GM12891 (cell line): ENCODE data around the gene PRRX2.

Experiments
- DNase-seq: peaks from one replicate; pipeline ENCODE4 v3.0.0; 2011; ENCODE audit warnings: low spot score; ENCODE audit not compliant: insufficient read length
- FAIRE-seq: peaks from 2 replicates; lab custom pipeline; 2011; peaks lifted over from hg19 to GRCh38; lab: Jason Lieb, UNC
- PAX5 ChIP-seq: IDR thresholded peaks from 2 replicates; pipeline ENCODE4 v1.6.1; 2011; ENCODE audit warnings: low read length, moderate library complexity, mild to moderate bottlenecking; ENCODE audit not compliant: insufficient read depth, severe bottlenecking
- POLR2A ChIP-seq: IDR thresholded peaks from 2 replicates; pipeline ENCODE4 v1.6.1; 2011; ENCODE audit warnings: low read depth, low read length, control low read depth
- POLR2AphosphoS5 ChIP-seq: IDR thresholded peaks from 2 replicates; pipeline ENCODE4 v1.6.1; 2011; ENCODE audit warnings: low read depth, low read length, control low read depth
- POU2F2 ChIP-seq: IDR thresholded peaks from 2 replicates; pipeline ENCODE4 v1.6.1; 2011; ENCODE audit warnings: low read depth, mild to moderate bottlenecking, control low read depth, low read length, moderate library complexity
- SPI1 ChIP-seq: IDR thresholded peaks from 2 replicates; pipeline ENCODE4 v1.6.1; 2011; ENCODE audit warnings: low read depth, low read length, control low read depth
- TAF1 ChIP-seq: IDR thresholded peaks from 2 replicates; pipeline ENCODE4 v1.6.1; 2011; ENCODE audit warnings: low read depth, low read length, control low read depth

The PRRX2 gene

GRCh38 chr9:129637102-129637501, 28.3 kb upstream of the PRRX2 start:
- TF ChIP-seq PAX5 (no peak), POU2F2 (no peak), POLR2AphosphoS5 (no peak; the same call in none of the 2 replicates), POLR2A (no peak), SPI1 (no peak), TAF1 (no peak)
- FAIRE-seq: no peak

DNA sequence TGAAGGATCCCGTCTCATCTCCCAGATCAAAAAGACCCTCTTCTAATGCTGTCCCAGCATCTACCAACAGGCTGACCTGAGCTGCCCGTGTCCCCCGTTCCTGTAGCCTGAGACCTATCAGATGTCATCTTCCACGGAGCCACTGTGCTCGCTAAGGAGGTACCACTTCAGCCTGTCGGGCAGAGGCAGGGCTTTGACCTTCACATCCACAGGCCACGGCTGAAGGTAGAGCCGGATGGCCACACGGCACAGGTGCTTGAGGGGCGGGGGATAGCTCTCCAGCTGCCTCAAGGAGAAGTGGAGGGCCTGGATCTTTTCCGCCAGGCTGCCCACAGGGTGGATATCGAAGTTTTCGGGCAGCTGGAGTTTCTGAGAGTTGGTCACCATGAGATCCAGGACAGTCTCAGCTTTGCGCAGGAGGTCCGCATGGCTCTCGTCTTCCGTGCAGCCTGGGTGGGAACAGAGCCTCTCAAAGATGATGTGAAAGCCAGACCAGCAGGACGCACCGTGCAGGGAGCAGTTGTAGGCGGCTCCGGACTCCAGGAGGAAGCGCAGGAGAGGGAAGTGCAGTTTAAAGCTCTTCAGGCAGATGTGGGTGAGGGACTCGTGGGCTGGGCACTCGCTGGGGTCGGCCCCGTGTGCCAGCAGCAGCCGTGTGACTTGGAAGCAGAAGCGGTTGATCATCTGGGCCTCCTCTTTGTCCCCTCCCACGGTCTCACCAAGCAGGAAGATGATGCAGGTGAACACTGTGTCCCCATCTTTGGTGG, 27.6 kb upstream of the PRRX2 start:
- DNase-seq: no peak
- FAIRE-seq: no peak
- TF ChIP-seq TAF1: no peak
- peak; percentile 8; the same call in 1 of the 2 replicates for TF ChIP-seq POLR2AphosphoS5
- TF ChIP-seq PAX5: no peak
- TF ChIP-seq POLR2A: no peak; the same call in 1 of the 2 replicates
- no peak for TF ChIP-seq SPI1
- TF ChIP-seq POU2F2: no peak

More at GRCh38 chr9:129637102-129637501, 28.3 kb upstream of the PRRX2 start:
- DNase-seq: no peak

- no peak for TF ChIP-seq PAX5
- no peak for TF ChIP-seq TAF1
- TF ChIP-seq SPI1: no peak
- TF ChIP-seq POLR2AphosphoS5: no peak
- no peak for FAIRE-seq
Observed at GRCh38 chr9:129639034-129639630, 26.3 kb upstream of the PRRX2 start.

GRCh38 chr9:129639756-129640085, 25.7 kb upstream of the PRRX2 start:
- no peak for TF ChIP-seq POLR2A
- DNase-seq (no peak), FAIRE-seq (no peak)

More at GRCh38 chr9:129639034-129639630, 26.3 kb upstream of the PRRX2 start:
- no peak for DNase-seq

GRCh38 chr9:129640086-129640870, 25.2 kb upstream of the PRRX2 start:
- no peak for FAIRE-seq
- DNase-seq: no peak
- TF ChIP-seq TAF1 (no peak), POLR2AphosphoS5 (no peak), PAX5 (no peak), POU2F2 (no peak), POLR2A (no peak), SPI1 (no peak)

- peak; percentile 70 for FAIRE-seq
- peak; percentile 58 for DNase-seq
- TF ChIP-seq POLR2A: no peak
- no peak for TF ChIP-seq POLR2AphosphoS5
- no peak for TF ChIP-seq PAX5
- TF ChIP-seq POU2F2: no peak
Observed at GRCh38 chr9:129640871-129641749, 24.3 kb upstream of the PRRX2 start.

DNA sequence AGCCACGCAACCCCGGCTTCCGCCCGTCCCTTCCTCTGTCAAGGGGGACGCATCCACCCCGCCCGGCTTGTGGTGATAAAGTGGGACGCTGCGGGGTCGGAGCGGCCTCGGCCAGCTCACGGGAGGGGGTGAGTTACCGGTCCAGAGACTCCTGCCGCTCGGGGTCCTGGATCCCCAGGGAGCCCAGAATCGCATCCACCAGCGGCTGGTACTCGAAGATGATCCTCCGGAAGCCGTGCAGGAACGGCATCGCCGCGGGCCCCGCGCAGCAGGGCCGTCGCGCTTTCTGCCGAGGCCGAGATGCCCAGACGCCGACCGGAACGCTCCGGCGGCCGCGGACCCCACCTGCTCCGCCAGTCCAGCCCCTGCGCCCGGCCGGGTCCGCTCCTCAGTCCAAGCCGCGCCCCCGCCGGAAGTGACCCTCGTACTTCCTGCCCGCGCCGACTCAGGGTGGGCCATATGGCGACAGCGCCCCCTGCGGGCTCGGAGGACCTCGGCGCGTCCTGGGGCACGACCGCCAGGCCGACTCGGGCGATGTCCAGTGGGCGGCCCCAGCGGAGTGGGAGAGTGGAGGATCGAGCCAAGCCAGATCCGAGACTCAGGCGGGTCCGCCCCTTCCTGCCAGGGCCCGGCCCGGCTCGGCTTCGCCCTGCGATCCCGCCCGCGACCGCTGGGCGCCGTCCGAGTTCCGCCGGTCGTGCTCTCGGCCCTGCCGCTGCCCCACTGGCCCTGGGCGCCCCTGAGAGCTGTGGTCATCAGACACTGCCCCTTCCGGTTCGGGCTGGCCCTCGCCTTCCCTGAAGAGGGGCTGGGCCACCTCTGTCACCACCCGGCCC, 23.5 kb upstream of the PRRX2 start, which contains the start of gene ASB6:
Gene ASB6, minus strand, starts transcription at position 402 of the 836 bp plus-strand sequence. Its CDS starts 152 bp downstream, at position 250.
- peak; percentile 100 for DNase-seq
- TF ChIP-seq POLR2A (peak; percentile 57; the same call in 1 of the 2 replicates), SPI1 (no peak), POLR2AphosphoS5 (peak; percentile 60; the same call in 1 of the 2 replicates), POU2F2 (peak; percentile 38; the same call in 1 of the 2 replicates), TAF1 (0 out of 2 replicates have a peak, but pooled peaks have one; percentile 51), PAX5 (peak; percentile 43)
- FAIRE-seq: peak; percentile 100

DNA sequence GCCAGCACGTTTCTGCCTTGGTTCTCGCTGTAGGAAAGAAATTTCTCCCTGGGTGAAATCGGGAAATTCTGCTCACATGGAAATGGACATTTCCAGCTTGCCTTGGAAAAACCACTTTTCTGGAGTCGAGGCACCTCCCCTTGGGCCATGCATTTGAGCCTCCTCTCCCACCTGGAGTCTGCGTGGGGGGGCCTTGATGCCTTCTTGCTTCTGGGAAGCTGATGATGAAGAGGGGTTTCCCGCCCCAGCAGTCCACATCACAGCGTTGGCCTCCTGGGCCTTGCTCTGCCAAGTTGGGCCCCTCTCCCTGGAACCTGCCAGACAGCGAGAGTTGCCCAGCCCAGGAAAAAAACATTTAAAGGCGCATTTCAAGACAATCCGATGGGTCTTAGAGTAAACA, 21.7 kb upstream of the PRRX2 start:
- FAIRE-seq: no peak
- TF ChIP-seq SPI1 (no peak), PAX5 (no peak), POU2F2 (no peak)

More for the DNA sequence above, 21.7 kb upstream of the PRRX2 start:
- no peak for DNase-seq
